GM19452 (cell line): Measurements from ENCODE around the gene ALDH3A2.
"Not testable (repeated sequence)": the region's sequence is repeated elsewhere in the genome, so short reads cannot be mapped to it uniquely, and the experiment has no call there.

ENCODE experiments used
- ATAC-seq: cut with Tn5 transposase; IDR thresholded peaks from one replicate; pipeline ENCODE4 v1.9.1; 2021; ENCODE audit not compliant: unreplicated experiment

The ALDH3A2 gene

DNA sequence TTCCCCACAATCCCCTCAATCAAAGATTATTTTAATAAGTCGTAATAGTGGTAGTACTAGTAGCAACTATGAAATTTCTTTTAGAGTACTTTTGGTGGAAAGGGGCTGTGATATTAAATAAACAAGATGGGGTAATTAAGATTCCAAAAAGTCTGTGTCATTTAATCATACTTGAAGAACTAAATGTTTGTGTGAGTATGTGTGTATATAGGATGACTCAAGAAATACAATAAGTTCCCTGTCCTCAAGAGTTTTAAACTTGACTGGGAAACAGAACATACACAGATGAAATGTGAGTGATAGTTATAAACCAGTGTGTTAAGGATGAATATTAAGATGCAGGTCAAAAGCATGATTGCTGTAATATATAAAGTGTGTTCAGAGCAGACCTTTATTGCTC is 2.3 kb downstream of the ALDH3A2 start:
- no peak for ATAC-seq

DNA sequence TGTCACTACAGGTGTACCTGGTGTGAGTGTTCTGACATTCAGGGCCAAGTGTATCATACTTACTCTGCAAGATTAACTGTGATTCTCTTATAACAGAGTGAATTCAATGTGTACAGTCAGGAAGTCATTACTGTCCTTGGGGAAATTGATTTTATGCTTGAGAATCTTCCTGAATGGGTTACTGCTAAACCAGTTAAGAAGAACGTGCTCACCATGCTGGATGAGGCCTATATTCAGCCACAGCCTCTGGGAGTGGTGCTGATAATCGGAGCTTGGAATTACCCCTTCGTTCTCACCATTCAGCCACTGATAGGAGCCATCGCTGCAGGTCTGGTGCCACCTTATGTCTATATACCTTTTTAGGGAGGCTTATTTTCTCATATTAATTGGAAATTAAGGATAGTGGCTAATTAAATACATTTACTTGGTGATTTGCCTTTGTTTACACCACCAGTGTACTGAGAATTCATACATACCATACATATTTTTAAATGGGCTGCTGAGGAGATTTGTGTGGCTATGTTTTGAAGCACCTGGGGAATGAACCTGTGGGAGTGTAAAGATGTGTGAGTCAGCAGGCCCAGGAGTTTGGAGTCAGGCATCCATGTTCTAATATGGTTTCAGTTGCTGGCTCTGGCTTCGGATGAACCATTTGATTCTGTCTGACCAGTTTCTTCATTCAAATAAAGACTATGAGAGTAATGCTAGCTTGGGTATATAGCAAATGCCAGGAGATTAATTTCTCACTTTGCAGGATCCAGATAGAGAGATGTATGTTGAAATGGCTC is 3.1 kb downstream of the ALDH3A2 start:
- no peak for ATAC-seq

GRCh38 chr17:19652595-19652994 is 4.0 kb downstream of the ALDH3A2 start:
- ATAC-seq = no peak

- ATAC-seq = no peak
These were observed 5.9 kb downstream of the ALDH3A2 start for GRCh38 chr17:19654342-19654886.

- ATAC-seq = no peak
These were observed 6.3 kb downstream of the ALDH3A2 start for GRCh38 chr17:19654896-19655295.

GRCh38 chr17:19656336-19656735 is 7.8 kb downstream of the ALDH3A2 start:
- no peak for ATAC-seq

DNA sequence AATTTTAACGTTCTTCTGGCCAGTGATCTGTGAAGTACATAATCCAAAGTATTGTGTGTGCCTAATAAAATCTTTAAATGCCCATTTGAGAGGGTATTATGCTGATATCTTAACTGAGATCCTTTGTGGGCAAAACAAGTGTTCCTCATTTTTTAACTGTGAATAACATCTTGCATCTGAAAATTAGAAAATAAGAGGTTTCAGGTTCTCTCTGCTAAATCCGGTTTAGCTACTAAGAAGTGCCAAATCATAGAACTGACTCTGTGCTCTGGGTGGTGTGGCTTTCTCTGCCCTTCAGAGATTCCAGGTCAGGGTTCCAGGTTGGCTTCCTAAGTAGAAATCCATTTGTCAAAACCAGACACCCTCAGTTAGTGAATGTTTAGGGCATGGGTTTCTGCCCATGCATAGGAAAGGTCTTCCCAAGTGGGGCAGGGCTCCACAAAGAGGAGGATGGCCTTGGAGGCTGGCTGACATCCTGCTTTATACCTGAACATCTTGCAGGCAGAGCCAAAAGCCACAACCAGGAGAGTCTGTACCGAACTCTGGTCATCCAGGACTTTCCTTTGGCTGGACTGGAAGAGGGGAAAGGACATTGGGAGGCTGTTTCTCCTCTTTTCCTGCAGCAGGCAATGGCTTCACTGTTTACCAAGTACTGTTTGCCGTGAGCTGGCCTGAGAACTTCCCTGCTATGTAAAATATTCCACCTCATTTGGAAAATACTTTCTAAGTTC is 8.5 kb downstream of the ALDH3A2 start:
- no peak for ATAC-seq

DNA sequence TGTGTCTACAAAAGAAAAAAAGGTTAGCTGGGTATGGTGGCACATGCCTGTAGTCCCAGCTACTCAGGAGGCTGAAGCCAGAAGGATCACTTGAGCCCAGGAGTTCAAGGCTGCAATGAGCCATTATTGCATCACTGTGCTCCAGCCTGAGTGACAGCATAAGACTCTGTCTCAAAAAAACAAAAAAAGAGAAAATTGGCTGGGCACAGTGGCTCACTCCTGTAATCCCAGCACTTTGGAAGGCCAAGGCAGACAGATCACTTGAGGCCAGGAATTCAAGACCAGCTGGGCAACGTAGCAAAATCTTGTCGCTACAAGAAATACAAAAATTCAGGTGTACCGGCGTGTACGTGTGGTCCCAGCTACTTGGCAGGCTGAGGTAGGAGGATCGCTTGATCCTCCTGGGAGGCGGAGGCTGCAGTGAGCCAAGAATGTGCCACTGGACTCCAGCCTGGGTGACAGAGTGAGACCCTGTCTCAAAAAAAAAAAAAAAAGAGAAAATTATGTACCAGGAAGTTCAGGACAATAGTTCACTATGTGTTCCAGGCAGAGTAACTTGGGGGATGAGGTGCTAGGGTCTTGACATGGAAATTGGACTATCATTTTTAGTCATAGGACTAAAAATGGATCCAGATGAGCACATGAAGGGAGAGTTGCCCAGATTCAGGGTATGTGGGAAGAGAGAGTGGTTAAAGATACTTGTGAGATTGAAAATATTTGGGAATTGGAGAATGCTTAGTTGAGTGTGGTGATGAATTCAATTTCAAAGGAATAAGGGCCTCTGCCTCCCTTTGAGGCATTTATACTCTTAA is 11.0 kb downstream of the ALDH3A2 start:
- ATAC-seq = no peak

GRCh38 chr17:19660219-19660870 is 11.8 kb downstream of the ALDH3A2 start:
- ATAC-seq = no peak

DNA sequence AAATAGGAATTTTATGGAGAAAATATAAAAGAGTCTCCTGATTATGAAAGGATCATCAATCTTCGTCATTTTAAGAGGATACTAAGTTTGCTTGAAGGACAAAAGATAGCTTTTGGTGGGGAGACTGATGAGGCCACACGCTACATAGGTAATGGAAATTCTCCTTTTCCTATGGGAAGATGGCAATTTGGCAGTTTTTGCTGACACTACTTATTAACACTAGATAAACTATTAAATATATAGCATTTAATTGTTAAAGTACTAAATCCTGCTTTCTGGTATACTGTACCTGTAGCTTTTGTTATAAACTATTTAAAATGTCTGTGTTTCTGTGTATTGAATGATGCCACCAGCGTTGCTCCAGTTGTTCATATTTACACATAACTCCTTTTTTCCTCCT is 12.6 kb downstream of the ALDH3A2 start:
- ATAC-seq = no peak

GRCh38 chr17:19663097-19663496 is 14.5 kb downstream of the ALDH3A2 start:
- ATAC-seq = no peak

DNA sequence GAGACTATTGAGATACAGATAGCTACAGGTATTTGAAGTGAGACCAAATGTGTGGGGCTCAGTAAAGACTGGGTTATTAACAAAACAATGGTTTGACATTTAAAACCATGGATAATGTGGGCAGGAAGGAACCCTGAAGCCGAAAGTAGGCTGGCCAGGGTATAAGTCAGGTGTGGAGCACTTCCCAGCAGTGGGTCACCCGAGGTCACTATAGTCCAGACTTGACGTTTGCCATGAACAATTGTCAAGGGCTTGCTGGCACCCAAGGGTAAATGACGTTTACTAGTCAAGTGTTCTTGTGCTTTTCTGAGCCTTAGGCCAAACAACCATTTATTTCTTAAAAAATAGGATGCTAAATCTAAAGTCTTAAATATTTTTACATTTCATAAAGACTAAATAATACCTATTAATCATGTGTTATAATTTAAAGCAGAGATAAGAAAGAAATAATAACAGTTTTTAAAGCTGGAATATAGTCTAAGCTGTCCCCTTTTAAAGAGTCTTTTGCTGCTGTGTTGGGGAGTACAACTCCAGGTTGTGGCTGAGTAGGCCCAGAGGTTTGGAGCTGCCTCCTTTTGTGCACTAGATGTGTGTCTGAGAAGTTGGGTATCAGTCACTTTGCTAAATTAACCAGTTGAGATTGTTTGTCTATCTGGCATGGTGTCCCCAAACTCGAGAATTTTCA is 15.7 kb downstream of the ALDH3A2 start:
- no peak for ATAC-seq

DNA sequence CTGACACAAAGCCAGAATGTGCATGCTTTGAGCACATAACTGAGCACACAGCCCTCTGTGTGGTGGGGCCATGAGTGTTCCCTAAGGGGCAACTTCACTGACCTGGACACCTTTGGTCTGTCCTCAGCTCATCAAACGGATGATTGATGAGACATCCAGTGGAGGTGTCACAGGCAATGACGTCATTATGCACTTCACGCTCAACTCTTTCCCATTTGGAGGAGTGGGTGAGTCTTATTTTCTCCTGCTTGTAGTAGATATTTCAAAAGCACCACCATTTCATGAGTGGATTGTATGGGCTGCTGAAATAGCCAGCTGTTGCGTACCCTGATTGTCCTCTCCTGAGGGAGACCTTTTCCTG is 16.2 kb downstream of the ALDH3A2 start:
- ATAC-seq = no peak

DNA sequence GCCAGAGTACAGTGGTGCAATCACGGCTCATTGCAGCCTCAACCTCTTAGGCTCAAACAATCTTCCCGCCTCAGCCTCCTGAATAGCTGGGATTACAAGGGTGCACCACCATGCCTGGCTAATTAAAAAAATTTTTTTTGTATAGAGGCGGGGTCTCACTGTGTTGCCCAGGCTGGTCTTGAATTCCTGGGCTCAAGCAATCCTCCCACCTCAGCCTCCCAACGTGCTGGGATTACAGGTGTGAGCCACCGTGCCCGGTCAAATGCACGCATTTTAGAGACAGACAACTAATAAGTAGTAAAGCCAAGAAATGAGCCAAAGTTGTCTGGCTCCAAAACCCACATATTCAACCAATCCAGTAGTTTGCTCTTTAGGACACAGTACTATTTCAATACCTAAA is 21.1 kb downstream of the ALDH3A2 start:
- ATAC-seq = not testable (repeated sequence)

GRCh38 chr17:19670908-19671307 is 22.4 kb downstream of the ALDH3A2 start:
- ATAC-seq = no peak

DNA sequence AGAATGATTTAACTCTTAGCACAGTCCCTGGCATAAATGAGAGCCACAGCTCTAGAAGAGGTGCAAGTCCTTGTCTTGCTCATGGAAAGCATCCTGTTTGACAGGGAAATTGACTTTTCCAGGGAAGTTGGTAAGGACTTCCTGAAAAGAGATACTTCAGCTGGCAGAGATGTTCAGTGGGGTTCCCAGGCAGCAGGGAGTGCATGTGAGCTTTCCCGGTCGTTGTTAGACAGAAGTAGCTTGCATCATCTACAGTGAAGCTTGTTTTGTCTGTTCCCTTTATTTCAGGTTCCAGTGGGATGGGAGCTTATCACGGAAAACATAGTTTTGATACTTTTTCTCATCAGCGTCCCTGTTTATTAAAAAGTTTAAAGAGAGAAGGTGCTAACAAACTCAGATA is 22.9 kb downstream of the ALDH3A2 start:
- no peak for ATAC-seq

GRCh38 chr17:19672009-19672750 is 23.6 kb downstream of the ALDH3A2 start:
- ATAC-seq = no peak

GRCh38 chr17:19673623-19674022 is 25.1 kb downstream of the ALDH3A2 start:
- ATAC-seq = no peak

- ATAC-seq = no peak
These were observed 28.3 kb downstream of the ALDH3A2 start for GRCh38 chr17:19676896-19677295.
